Neural crest cell (in vitro differentiated cells): ENCODE results near the gene AKAP17A. TPM values are rescaled to one million over a fixed set of nuclear protein-coding genes. Genes with fewer than 3 reads are reported as not detected.
"Not testable (repeated sequence)": the region's sequence is repeated elsewhere in the genome, so short reads cannot be mapped to it uniquely, and the experiment has no call there.

Experiments
- DNase-seq: peaks from one replicate; pipeline ENCODE4 v3.0.0; 2021; ENCODE audit warnings: low read depth, mixed read lengths, low spot score
- H3K27ac Mint-ChIP-seq: one replicate; pipeline ENCODE4 v1.8.0; 2021; ENCODE audit warnings: mild to moderate bottlenecking, mixed read lengths; ENCODE audit not compliant: unreplicated experiment
- H3K27me3 Mint-ChIP-seq: 2 replicates; pipeline ENCODE4 v1.8.0; 2021; ENCODE audit warnings: low read depth, mild to moderate bottlenecking, mixed read lengths
- H3K36me3 Mint-ChIP-seq: 2 replicates; pipeline ENCODE4 v1.8.0; 2021; ENCODE audit warnings: low read depth, mild to moderate bottlenecking, mixed read lengths
- H3K4me1 Mint-ChIP-seq: 2 replicates; pipeline ENCODE4 v1.8.0; 2021; ENCODE audit warnings: mixed read lengths
- H3K4me3 Mint-ChIP-seq: one replicate; pipeline ENCODE4 v1.8.0; 2021; ENCODE audit warnings: mild to moderate bottlenecking, mixed read lengths
- H3K9me3 Mint-ChIP-seq: 2 replicates; pipeline ENCODE4 v1.8.0; 2021; ENCODE audit warnings: mixed read lengths
- CTCF ChIP-seq: fragments of 200-600 bp; sonication (generic); conservative IDR thresholded peaks from 2 replicates; pipeline ENCODE4 v1.5.0; 2021; ENCODE audit warnings: antibody characterized with exemption, mild to moderate bottlenecking
- total RNA-seq: library from RNA; stranded (reverse); gene quantifications from 2 replicates; pipeline ENCODE4 v1.2.1, GENCODE V29; 2021

Gene AKAP17A
- total RNA-seq, 1 donor from 2014 or later, result 44.0 TPM

GRCh38 chrX:1551959-1552546, 39.4 kb upstream of the AKAP17A start:
- no peak overlapping the region for H3K4me3 Mint-ChIP-seq
- H3K4me1 Mint-ChIP-seq, result no peaks in the 10 kb centered on the region
- peaks cover 7% of the 10 kb centered on the region for H3K27me3 Mint-ChIP-seq
- no peaks in the 10 kb centered on the region for H3K36me3 Mint-ChIP-seq
- H3K9me3 Mint-ChIP-seq, result no peaks in the 10 kb centered on the region
- H3K27ac Mint-ChIP-seq, result no peak overlapping the region
- TF ChIP-seq CTCF, result no peak
- no peak for DNase-seq

- Mint-ChIP-seq H3K27ac (no peak overlapping the region), H3K9me3 (peaks cover 6% of the 10 kb centered on the region), H3K4me1 (no peaks in the 10 kb centered on the region), H3K36me3 (no peaks in the 10 kb centered on the region), H3K4me3 (no peak overlapping the region), H3K27me3 (peaks cover 18% of the 10 kb centered on the region)
- DNase-seq, result no peak
- TF ChIP-seq CTCF, result no peak
Measured at GRCh38 chrX:1554469-1555210, 36.8 kb upstream of the AKAP17A start.

GRCh38 chrX:1555370-1555769, 36.0 kb upstream of the AKAP17A start:
- no peak for DNase-seq
- no peak for TF ChIP-seq CTCF
- Mint-ChIP-seq H3K27ac (no peak overlapping the region), H3K36me3 (no peaks in the 10 kb centered on the region), H3K4me1 (no peaks in the 10 kb centered on the region), H3K4me3 (no peak overlapping the region), H3K9me3 (peaks cover 6% of the 10 kb centered on the region), H3K27me3 (peaks cover 20% of the 10 kb centered on the region)

- H3K36me3 Mint-ChIP-seq, H3K27ac Mint-ChIP-seq, DNase-seq, H3K9me3 Mint-ChIP-seq, H3K4me1 Mint-ChIP-seq, H3K4me3 Mint-ChIP-seq: not testable (repeated sequence)
- peaks cover 28% of the 10 kb centered on the region for H3K27me3 Mint-ChIP-seq
Measured at GRCh38 chrX:1557442-1557841, 34.0 kb upstream of the AKAP17A start.

GRCh38 chrX:1558761-1559468, 32.5 kb upstream of the AKAP17A start:
- no peaks in the 10 kb centered on the region for H3K36me3 Mint-ChIP-seq
- peaks cover 6% of the 10 kb centered on the region for H3K9me3 Mint-ChIP-seq
- TF ChIP-seq CTCF, result no peak
- no peak overlapping the region for H3K4me3 Mint-ChIP-seq
- peaks cover 32% of the 10 kb centered on the region for H3K27me3 Mint-ChIP-seq
- no peak overlapping the region for H3K27ac Mint-ChIP-seq
- H3K4me1 Mint-ChIP-seq, result no peaks in the 10 kb centered on the region
- no peak for DNase-seq

- H3K36me3 Mint-ChIP-seq, result no peaks in the 10 kb centered on the region
- H3K27me3 Mint-ChIP-seq, result peaks cover 41% of the 10 kb centered on the region
- TF ChIP-seq CTCF, result no peak
- H3K4me1 Mint-ChIP-seq, result no peaks in the 10 kb centered on the region
- DNase-seq, result no peak
- H3K4me3 Mint-ChIP-seq, result no peak overlapping the region
- H3K9me3 Mint-ChIP-seq, result peaks cover 6% of the 10 kb centered on the region
- no peak overlapping the region for H3K27ac Mint-ChIP-seq
Measured at GRCh38 chrX:1561164-1561563, 30.2 kb upstream of the AKAP17A start.

GRCh38 chrX:1564077-1564476, 27.3 kb upstream of the AKAP17A start:
- not testable (repeated sequence) for DNase-seq, H3K4me1 Mint-ChIP-seq, H3K27ac Mint-ChIP-seq, H3K9me3 Mint-ChIP-seq, H3K4me3 Mint-ChIP-seq, H3K36me3 Mint-ChIP-seq
- H3K27me3 Mint-ChIP-seq, result peaks cover 34% of the 10 kb centered on the region
